Liver (tissue), 9 donors: ENCODE results near the gene PDE6B. TPM values are rescaled to one million over a fixed set of nuclear protein-coding genes. Genes with fewer than 3 reads are reported as not detected.
A peak's percentile ranks its signal among the peaks of the same experiment; 100 is the strongest.

ENCODE experiments used
- DNase-seq: peaks from one replicate; pipeline ENCODE4 v3.0.0-alpha.2; 2017; ENCODE audit warnings: low spot score
- H3K27ac ChIP-seq, 2 donors: one replicate each; pipeline ENCODE4 v1.7.0; 2013; ENCODE audit warnings: inconsistent platforms in 2 of 2, low read length in 2 of 2, control low read depth in 1 of 2, low read depth in 1 of 2, mild to moderate bottlenecking in 1 of 2
- H3K27me3 ChIP-seq, 4 donors: one replicate each; pipeline versions ENCODE4 v1.6.1 to v1.7.0; 2013; ENCODE audit warnings: low read length in 3 of 4, inconsistent platforms in 1 of 4, mild to moderate bottlenecking in 1 of 4, moderate library complexity in 1 of 4; ENCODE audit not compliant: control insufficient read depth in 4 of 4, insufficient read depth in 4 of 4
- H3K36me3 ChIP-seq, 4 donors: one replicate each; pipeline versions ENCODE4 v1.6.1 to v1.7.0; 2013; ENCODE audit warnings: low read length in 3 of 4, mild to moderate bottlenecking in 3 of 4, low read depth in 1 of 4, moderate library complexity in 1 of 4; ENCODE audit not compliant: control insufficient read depth in 4 of 4, insufficient read depth in 3 of 4
- H3K4me1 ChIP-seq, 4 donors: one replicate each; pipeline versions ENCODE4 v1.6.1 to v1.7.0; 2013; ENCODE audit warnings: low read length in 3 of 4, mild to moderate bottlenecking in 3 of 4, moderate library complexity in 1 of 4; ENCODE audit not compliant: control insufficient read depth in 4 of 4, insufficient read depth in 4 of 4
- H3K4me3 ChIP-seq, 3 donors: one replicate each; pipeline versions ENCODE4 v1.6.1 to v1.7.0; 2013; ENCODE audit warnings: low read length in 3 of 3, control low read depth in 1 of 3, low read depth in 1 of 3, mild to moderate bottlenecking in 1 of 3
- H3K9ac ChIP-seq, 2 donors: one replicate each; pipeline ENCODE4 v1.7.0; 2013; ENCODE audit warnings: low read length in 2 of 2, mild to moderate bottlenecking in 2 of 2, moderate library complexity in 2 of 2, control low read depth in 1 of 2, low read depth in 1 of 2
- H3K9me3 ChIP-seq, 4 donors: one replicate each; pipeline versions ENCODE4 v1.6.1 to v1.7.0; 2013; ENCODE audit warnings: low read length in 3 of 4; ENCODE audit not compliant: control insufficient read depth in 4 of 4
- EGR1 ChIP-seq, 2 donors: IDR thresholded peaks; 2 replicates each; pipeline ENCODE4 v1.6.1; 2016 to 2018; ENCODE audit warnings: antibody characterized with exemption in 2 of 2, low read depth in 2 of 2
- FOXA1 ChIP-seq: IDR thresholded peaks from 2 replicates; pipeline ENCODE4 v1.6.1; 2016; ENCODE audit warnings: antibody characterized with exemption
- FOXA2 ChIP-seq: IDR thresholded peaks from 2 replicates; pipeline ENCODE4 v1.6.1; 2016; ENCODE audit warnings: antibody characterized with exemption
- GABPA ChIP-seq, 2 donors: IDR thresholded peaks in 1 of 2; conservative IDR thresholded peaks in 1 of 2; 2 replicates each; pipeline ENCODE4 v1.6.1; 2016; ENCODE audit warnings: antibody characterized with exemption in 2 of 2, mild to moderate bottlenecking in 1 of 2, moderate library complexity in 1 of 2
- HNF4A ChIP-seq, 2 donors: conservative IDR thresholded peaks; 2 replicates each; pipeline ENCODE4 v1.6.1; 2016; ENCODE audit warnings: antibody characterized with exemption in 2 of 2, mild to moderate bottlenecking in 2 of 2
- HNF4G ChIP-seq: IDR thresholded peaks from 2 replicates; pipeline ENCODE4 v1.6.1; 2016; ENCODE audit warnings: antibody characterized with exemption
- JUND ChIP-seq, 2 donors: IDR thresholded peaks; 2 replicates each; pipeline ENCODE4 v1.6.1; 2016; ENCODE audit warnings: antibody characterized with exemption in 2 of 2
- MAX ChIP-seq: IDR thresholded peaks from 2 replicates; pipeline ENCODE4 v1.6.1; 2016; ENCODE audit warnings: antibody characterized with exemption
- NR2F2 ChIP-seq: IDR thresholded peaks from 2 replicates; pipeline ENCODE4 v1.6.1; 2016; ENCODE audit warnings: antibody characterized with exemption
- RAD21 ChIP-seq, 2 donors: IDR thresholded peaks; 2 replicates each; pipeline ENCODE4 v1.6.1; 2016; ENCODE audit warnings: antibody characterized with exemption in 2 of 2, mild to moderate bottlenecking in 2 of 2
- RXRA ChIP-seq, 2 donors: IDR thresholded peaks; 2 replicates each; pipeline ENCODE4 v1.6.1; 2017 to 2018; ENCODE audit warnings: antibody characterized with exemption in 2 of 2, mild to moderate bottlenecking in 1 of 2
- SP1 ChIP-seq: IDR thresholded peaks from 2 replicates; pipeline ENCODE4 v1.6.1; 2018; ENCODE audit warnings: antibody characterized with exemption, mild to moderate bottlenecking
- TAF1 ChIP-seq: conservative IDR thresholded peaks from 2 replicates; pipeline ENCODE4 v1.6.1; 2016; ENCODE audit warnings: antibody characterized with exemption, mild to moderate bottlenecking
- YY1 ChIP-seq: IDR thresholded peaks from 2 replicates; pipeline ENCODE4 v1.6.1; 2016; ENCODE audit warnings: antibody characterized with exemption, mild to moderate bottlenecking
- WGBS: extraction: QIAGEN DNeasy Blood & Tissue Kit; methylation state at CpG from one replicate; pipeline ENCODE4 v1.1.7; 2013; 5-methylcytosine and 5-hydroxymethylcytosine counted together
- polyA plus RNA-seq, 2 donors: library from polyadenylated mRNA; stranded (reverse) in 1 of 2; unstranded in 1 of 2; fragments of 200-250 nt in 1 of 2; fragments of >200 nt in 1 of 2; fragmentation: Nextera tagmentation in 1 of 2; extraction: Ambion mirVana in 1 of 2; gene quantifications; one replicate each; pipeline versions ENCODE4 v1.2.1 to v1.2.3, GENCODE V29; 2013 to 2015
- total RNA-seq, 2 donors: library from RNA; depleted of rRNA; stranded (reverse); fragments of >200 nt; gene quantifications; one replicate each; pipeline ENCODE4 v1.2.3, GENCODE V29; 2014
- TF ChIP-seq, protein P1 (sequence below): IDR thresholded peaks from 2 replicates; pipeline ENCODE4 v1.6.1; 2016; ENCODE audit warnings: antibody characterized with exemption
- TF ChIP-seq, protein P2 (sequence below): fragments of 150-350 bp; IDR thresholded peaks from 2 replicates; pipeline ENCODE4 v1.5.1; 2017; ENCODE audit warnings: improper control_type of control experiment, low read depth, low read length; ENCODE audit not compliant: missing input control
- TF ChIP-seq, protein P3 (sequence below): IDR thresholded peaks from 2 replicates; pipeline ENCODE4 v1.6.1; 2016; ENCODE audit warnings: antibody characterized with exemption
- donor health status: healthy.
- donor health status: healthy.
- donor health status: healthy.
- donor health status: healthy.
- donor health status: healthy.

Gene PDE6B
- total and polyA plus RNA-seq, 4 donors, result 0.28 to 7.3 (median 0.49) TPM

GRCh38 chr4:704198-704891, 79.0 kb downstream of the PDE6B start (continued):
- TF ChIP-seq FOXA2 (no peak), MAX (no peak), HNF4G (no peak)

DNA sequence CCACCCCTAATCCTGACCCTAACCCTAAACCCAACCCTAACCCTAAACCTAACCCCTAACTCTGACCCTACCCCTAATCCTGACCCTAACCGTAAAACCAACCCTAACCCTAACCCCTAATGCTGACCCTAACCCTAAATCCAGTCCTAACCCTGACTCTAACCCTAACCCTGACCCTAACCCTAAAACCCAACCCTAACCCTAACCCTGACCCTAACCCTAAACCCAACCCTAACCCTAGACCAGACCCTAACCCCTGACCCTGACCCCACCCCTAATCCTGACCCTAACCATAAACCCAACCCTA, 79.6 kb downstream of the PDE6B start:
- H3K27me3 ChIP-seq, result no peaks in the 10 kb centered on the region
- TF ChIP-seq, protein P1, sequence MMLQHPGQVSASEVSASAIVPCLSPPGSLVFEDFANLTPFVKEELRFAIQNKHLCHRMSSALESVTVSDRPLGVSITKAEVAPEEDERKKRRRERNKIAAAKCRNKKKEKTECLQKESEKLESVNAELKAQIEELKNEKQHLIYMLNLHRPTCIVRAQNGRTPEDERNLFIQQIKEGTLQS, result no peak
- TF ChIP-seq, protein P2, sequence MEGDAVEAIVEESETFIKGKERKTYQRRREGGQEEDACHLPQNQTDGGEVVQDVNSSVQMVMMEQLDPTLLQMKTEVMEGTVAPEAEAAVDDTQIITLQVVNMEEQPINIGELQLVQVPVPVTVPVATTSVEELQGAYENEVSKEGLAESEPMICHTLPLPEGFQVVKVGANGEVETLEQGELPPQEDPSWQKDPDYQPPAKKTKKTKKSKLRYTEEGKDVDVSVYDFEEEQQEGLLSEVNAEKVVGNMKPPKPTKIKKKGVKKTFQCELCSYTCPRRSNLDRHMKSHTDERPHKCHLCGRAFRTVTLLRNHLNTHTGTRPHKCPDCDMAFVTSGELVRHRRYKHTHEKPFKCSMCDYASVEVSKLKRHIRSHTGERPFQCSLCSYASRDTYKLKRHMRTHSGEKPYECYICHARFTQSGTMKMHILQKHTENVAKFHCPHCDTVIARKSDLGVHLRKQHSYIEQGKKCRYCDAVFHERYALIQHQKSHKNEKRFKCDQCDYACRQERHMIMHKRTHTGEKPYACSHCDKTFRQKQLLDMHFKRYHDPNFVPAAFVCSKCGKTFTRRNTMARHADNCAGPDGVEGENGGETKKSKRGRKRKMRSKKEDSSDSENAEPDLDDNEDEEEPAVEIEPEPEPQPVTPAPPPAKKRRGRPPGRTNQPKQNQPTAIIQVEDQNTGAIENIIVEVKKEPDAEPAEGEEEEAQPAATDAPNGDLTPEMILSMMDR, result no peak
- TF ChIP-seq HNF4G, result no peak
- no peak for TF ChIP-seq FOXA2
- TF ChIP-seq EGR1 (IDR thresholded peaks at IDR 0.05; ENCODE audit: low read depth in 2 of 2), result no peak
- TF ChIP-seq JUND (IDR thresholded peaks at IDR 0.05), result no peak
- no peak for TF ChIP-seq FOXA1
- TF ChIP-seq, protein P3, sequence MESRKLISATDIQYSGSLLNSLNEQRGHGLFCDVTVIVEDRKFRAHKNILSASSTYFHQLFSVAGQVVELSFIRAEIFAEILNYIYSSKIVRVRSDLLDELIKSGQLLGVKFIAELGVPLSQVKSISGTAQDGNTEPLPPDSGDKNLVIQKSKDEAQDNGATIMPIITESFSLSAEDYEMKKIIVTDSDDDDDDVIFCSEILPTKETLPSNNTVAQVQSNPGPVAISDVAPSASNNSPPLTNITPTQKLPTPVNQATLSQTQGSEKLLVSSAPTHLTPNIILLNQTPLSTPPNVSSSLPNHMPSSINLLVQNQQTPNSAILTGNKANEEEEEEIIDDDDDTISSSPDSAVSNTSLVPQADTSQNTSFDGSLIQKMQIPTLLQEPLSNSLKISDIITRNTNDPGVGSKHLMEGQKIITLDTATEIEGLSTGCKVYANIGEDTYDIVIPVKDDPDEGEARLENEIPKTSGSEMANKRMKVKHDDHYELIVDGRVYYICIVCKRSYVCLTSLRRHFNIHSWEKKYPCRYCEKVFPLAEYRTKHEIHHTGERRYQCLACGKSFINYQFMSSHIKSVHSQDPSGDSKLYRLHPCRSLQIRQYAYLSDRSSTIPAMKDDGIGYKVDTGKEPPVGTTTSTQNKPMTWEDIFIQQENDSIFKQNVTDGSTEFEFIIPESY, result no peak
- TF ChIP-seq GABPA (IDR thresholded peaks at IDR 0.05 in 1 of 2, conservative IDR thresholded peaks at IDR 0.05 in 1 of 2), result no peak
- WGBS, result 96% methylated on average over 1 of the region's 1 CpG
- H3K4me1 ChIP-seq, result peaks cover 6 to 28% (median 18%) of the 10 kb centered on the region in 4 donors
- H3K9me3 ChIP-seq, result no peaks in the 10 kb centered on the region
- DNase-seq, result no peak
- H3K27ac ChIP-seq, result no peak overlapping the region
- H3K36me3 ChIP-seq, result no peaks in the 10 kb centered on the region
- H3K4me3 ChIP-seq, result peak overlapping the region in 2 of 3 donors; percentile 62 to 74
- H3K9ac ChIP-seq, result no peak overlapping the region

GRCh38 chr4:705278-706082, 80.1 kb downstream of the PDE6B start, which contains the start of gene PCGF3:
PCGF3 (plus strand) TSS chr4:705832; CDS start chr4:733681, 27,849 bp downstream.
- Histone ChIP-seq H3K4me1 (peaks cover 6 to 28% (median 18%) of the 10 kb centered on the region in 4 donors), H3K9ac (peak within 1 kb of the TSS; percentile 78 to 100), H3K4me3 (peak within 1 kb of the TSS; percentile 69 to 95 (median 93)), H3K27me3 (no peaks in the 10 kb centered on the region), H3K36me3 (no peaks in the 10 kb centered on the region), H3K27ac (peak within 1 kb of the TSS; percentile 85 to 93), H3K9me3 (no peaks in the 10 kb centered on the region)
- DNase-seq, result peak; percentile 100
- WGBS, result 1% methylated on average over 82 of the region's 82 CpGs
- no peak for TF ChIP-seq HNF4G
- TF ChIP-seq, protein P3, result no peak
- TF ChIP-seq, protein P2, result no peak
- no peak for TF ChIP-seq FOXA1
- peak; percentile 100 for TF ChIP-seq NR2F2
- no peak for TF ChIP-seq JUND (IDR thresholded peaks at IDR 0.05)
- no peak for TF ChIP-seq EGR1 (IDR thresholded peaks at IDR 0.05; ENCODE audit: low read depth in 2 of 2)
- TF ChIP-seq SP1, result peak; percentile 52
- no peak for TF ChIP-seq TAF1
- TF ChIP-seq FOXA2, result no peak
- TF ChIP-seq RAD21 (IDR thresholded peaks at IDR 0.05), result no peak
- TF ChIP-seq HNF4A (conservative IDR thresholded peaks at IDR 0.05), result peak in 1 of 2 donors; percentile 71
- no peak for TF ChIP-seq MAX
- TF ChIP-seq YY1, result no peak
- TF ChIP-seq GABPA (IDR thresholded peaks at IDR 0.05 in 1 of 2, conservative IDR thresholded peaks at IDR 0.05 in 1 of 2), result no peak
- TF ChIP-seq RXRA (IDR thresholded peaks at IDR 0.05), result peak; percentile 54 to 71
